ENCODE results near the gene SLC44A3. TPM values are rescaled to one million over a fixed set of nuclear protein-coding genes. Genes with fewer than 3 reads are reported as not detected.

Gene SLC44A3
- total and polyA plus RNA-seq, 9 of the 15 experiments (the other 6 are each of a cell fraction or from before 2014, with no cell fraction given), result not detected

DNA sequence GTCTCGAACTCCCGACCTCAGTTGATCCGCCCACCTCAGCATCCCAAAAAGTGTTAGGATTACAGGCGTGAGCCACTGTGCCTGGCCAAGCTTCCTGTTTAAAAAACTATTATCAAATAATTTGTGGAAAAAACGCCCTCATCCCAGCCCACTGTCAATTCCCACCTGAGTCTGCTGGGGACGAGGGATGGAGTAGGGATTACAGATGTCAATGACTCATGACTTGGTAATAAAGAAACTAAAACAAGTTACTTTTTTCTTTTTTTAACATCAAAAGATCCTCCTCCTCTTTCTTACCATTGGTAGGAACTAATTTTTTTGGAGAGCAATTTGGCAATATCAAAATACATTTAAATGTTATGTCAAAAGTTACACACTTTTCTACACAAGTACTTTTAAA is 97.1 kb downstream of the SLC44A3 start:
- DNase-seq (ENCODE audit: extremely low read depth in 1 of 4, low spot score in 3 of 4) (no peak), FAIRE-seq (no peak), ATAC-seq (no peak)
- no peaks in the 10 kb centered on the region for H3K9me1 ChIP-seq (ENCODE audit: control insufficient read depth, insufficient read depth, low read length)
- ChIA-PET CTCF (ENCODE audit: low intra/inter-chr PET ratio) (no interaction called here), POLR2A (no interaction called here)
- peaks cover 19 to 41% of the 10 kb centered on the region in 2 experiments; a peak in 4 of 5 replicates for H3K27me3 ChIP-seq (ENCODE audit: control insufficient read depth in 2 of 2, insufficient read depth in 2 of 2, low read length in 2 of 2)
- H3K4me3 ChIP-seq, result no peak overlapping the region
- no peak overlapping the region for H2AFZ ChIP-seq (ENCODE audit: low read depth, low read length)
- in situ Hi-C loops (cut with MboI), result no loop called here
- H3K79me2 ChIP-seq (ENCODE audit: control insufficient read depth, insufficient read depth, low read length), result no peaks in the 10 kb centered on the region
- no TSS peak for BruUV-seq (replicated peaks)
- no peaks in the 10 kb centered on the region; the same call in 1 of the 2 replicates for H4K20me1 ChIP-seq (replicated peaks; ENCODE audit: control insufficient read depth, insufficient read depth, low read length)
- intact Hi-C loops (cut with micrococcal nuclease), result no loop called here
- no peaks in the 10 kb centered on the region for H3K36me3 ChIP-seq (ENCODE audit: control insufficient read depth, insufficient read depth, low read length)
- no peak overlapping the region for H3K9ac ChIP-seq (ENCODE audit: insufficient read depth in 1 of 2, low read depth in 2 of 2, low read length in 2 of 2)
- H3K4me2 ChIP-seq (ENCODE audit: insufficient read depth, low read length), result no peak overlapping the region
- H3K4me1 ChIP-seq (replicated peaks in 1 of 2; ENCODE audit: control insufficient read depth in 2 of 2, insufficient read depth in 2 of 2, low read length in 2 of 2), result no peaks in the 10 kb centered on the region
- 0% methylated on average over 3 of the region's 6 CpGs for WGBS (ENCODE audit: insufficient coverage, low coverage, missing lambda C conversion rate)
- H3K9me3 ChIP-seq (replicated peaks; ENCODE audit: control insufficient read depth, insufficient read depth, low read depth, low read length), result no peaks in the 10 kb centered on the region
- no peak overlapping the region for H3K27ac ChIP-seq (ENCODE audit: extremely low read depth, low read depth, low read length)
- no peak for TF ChIP-seq LARP7 (IDR thresholded peaks at IDR 0.05)
- no peak for TF ChIP-seq EP400 (IDR thresholded peaks at IDR 0.05)
- TF ChIP-seq FOXJ3 (CRISPR knock-in tag; IDR thresholded peaks at IDR 0.05), result no peak
- no peak for TF ChIP-seq PTRF (tag; IDR thresholded peaks at IDR 0.05)
- TF ChIP-seq, protein P1, sequence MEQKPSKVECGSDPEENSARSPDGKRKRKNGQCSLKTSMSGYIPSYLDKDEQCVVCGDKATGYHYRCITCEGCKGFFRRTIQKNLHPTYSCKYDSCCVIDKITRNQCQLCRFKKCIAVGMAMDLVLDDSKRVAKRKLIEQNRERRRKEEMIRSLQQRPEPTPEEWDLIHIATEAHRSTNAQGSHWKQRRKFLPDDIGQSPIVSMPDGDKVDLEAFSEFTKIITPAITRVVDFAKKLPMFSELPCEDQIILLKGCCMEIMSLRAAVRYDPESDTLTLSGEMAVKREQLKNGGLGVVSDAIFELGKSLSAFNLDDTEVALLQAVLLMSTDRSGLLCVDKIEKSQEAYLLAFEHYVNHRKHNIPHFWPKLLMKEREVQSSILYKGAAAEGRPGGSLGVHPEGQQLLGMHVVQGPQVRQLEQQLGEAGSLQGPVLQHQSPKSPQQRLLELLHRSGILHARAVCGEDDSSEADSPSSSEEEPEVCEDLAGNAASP (IDR thresholded peaks at IDR 0.05), result no peak
- TF ChIP-seq HNRNPL (IDR thresholded peaks at IDR 0.05; ENCODE audit: low read depth, low read length), result no peak
- TF ChIP-seq, protein P2, sequence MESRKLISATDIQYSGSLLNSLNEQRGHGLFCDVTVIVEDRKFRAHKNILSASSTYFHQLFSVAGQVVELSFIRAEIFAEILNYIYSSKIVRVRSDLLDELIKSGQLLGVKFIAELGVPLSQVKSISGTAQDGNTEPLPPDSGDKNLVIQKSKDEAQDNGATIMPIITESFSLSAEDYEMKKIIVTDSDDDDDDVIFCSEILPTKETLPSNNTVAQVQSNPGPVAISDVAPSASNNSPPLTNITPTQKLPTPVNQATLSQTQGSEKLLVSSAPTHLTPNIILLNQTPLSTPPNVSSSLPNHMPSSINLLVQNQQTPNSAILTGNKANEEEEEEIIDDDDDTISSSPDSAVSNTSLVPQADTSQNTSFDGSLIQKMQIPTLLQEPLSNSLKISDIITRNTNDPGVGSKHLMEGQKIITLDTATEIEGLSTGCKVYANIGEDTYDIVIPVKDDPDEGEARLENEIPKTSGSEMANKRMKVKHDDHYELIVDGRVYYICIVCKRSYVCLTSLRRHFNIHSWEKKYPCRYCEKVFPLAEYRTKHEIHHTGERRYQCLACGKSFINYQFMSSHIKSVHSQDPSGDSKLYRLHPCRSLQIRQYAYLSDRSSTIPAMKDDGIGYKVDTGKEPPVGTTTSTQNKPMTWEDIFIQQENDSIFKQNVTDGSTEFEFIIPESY (CRISPR knock-in tag; IDR thresholded peaks at IDR 0.05), result no peak
- no peak for TF ChIP-seq YY1 (IDR thresholded peaks at IDR 0.05; ENCODE audit: borderline replicate concordance in 1 of 3, control insufficient read depth in 1 of 3, extremely low read depth in 1 of 3, insufficient read depth in 3 of 3, insufficient read length in 1 of 3, insufficient replicate concordance in 2 of 3, low read depth in 1 of 3, low read length in 2 of 3)
- TF ChIP-seq, protein P3, sequence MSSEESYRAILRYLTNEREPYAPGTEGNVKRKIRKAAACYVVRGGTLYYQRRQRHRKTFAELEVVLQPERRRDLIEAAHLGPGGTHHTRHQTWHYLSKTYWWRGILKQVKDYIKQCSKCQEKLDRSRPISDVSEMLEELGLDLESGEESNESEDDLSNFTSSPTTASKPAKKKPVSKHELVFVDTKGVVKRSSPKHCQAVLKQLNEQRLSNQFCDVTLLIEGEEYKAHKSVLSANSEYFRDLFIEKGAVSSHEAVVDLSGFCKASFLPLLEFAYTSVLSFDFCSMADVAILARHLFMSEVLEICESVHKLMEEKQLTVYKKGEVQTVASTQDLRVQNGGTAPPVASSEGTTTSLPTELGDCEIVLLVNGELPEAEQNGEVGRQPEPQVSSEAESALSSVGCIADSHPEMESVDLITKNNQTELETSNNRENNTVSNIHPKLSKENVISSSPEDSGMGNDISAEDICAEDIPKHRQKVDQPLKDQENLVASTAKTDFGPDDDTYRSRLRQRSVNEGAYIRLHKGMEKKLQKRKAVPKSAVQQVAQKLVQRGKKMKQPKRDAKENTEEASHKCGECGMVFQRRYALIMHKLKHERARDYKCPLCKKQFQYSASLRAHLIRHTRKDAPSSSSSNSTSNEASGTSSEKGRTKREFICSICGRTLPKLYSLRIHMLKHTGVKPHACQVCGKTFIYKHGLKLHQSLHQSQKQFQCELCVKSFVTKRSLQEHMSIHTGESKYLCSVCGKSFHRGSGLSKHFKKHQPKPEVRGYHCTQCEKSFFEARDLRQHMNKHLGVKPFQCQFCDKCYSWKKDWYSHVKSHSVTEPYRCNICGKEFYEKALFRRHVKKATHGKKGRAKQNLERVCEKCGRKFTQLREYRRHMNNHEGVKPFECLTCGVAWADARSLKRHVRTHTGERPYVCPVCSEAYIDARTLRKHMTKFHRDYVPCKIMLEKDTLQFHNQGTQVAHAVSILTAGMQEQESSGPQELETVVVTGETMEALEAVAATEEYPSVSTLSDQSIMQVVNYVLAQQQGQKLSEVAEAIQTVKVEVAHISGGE (CRISPR knock-in tag; IDR thresholded peaks at IDR 0.05), result no peak
- no peak for TF ChIP-seq PHF8 (IDR thresholded peaks at IDR 0.05; ENCODE audit: borderline replicate concordance, low read length)
- TF ChIP-seq ZNF408 (CRISPR knock-in tag; IDR thresholded peaks at IDR 0.05; ENCODE audit: low read depth), result no peak
- no peak for TF ChIP-seq BRCA1 (IDR thresholded peaks at IDR 0.05)
- TF ChIP-seq BRCA1 (CRISPR knock-in tag; IDR thresholded peaks at IDR 0.05), result no peak
- no peak for TF ChIP-seq NR1H2 (CRISPR knock-in tag; IDR thresholded peaks at IDR 0.05)
- TF ChIP-seq ESRRA (IDR thresholded peaks at IDR 0.05; ENCODE audit: borderline replicate concordance, low read depth), result no peak
- TF ChIP-seq ETV5 (CRISPR knock-in tag; IDR thresholded peaks at IDR 0.05; ENCODE audit: low read depth), result no peak
- no peak for TF ChIP-seq ESRRB (CRISPR knock-in tag; IDR thresholded peaks at IDR 0.05; ENCODE audit: borderline replicate concordance)

Data from K562 (cell line).